Mucosa of gallbladder (tissue), 1 donor: Measurements from ENCODE around the gene CALR. TPM values are rescaled to one million over a fixed set of nuclear protein-coding genes. Genes with fewer than 3 reads are reported as not detected.

Experiments
- DNase-seq: peaks from one replicate; pipeline ENCODE4 v3.0.0-alpha.2; 2020; ENCODE audit warnings: low spot score
- total RNA-seq: library from RNA; stranded (reverse); gene quantifications from one replicate; pipeline ENCODE4 v1.2.1, GENCODE V29; 2021
- donor health status: DM: no; HTN: no; CAD: no.

CALR gene
- total RNA-seq, 1 donor from 2014 or later = 1,099 TPM

DNA sequence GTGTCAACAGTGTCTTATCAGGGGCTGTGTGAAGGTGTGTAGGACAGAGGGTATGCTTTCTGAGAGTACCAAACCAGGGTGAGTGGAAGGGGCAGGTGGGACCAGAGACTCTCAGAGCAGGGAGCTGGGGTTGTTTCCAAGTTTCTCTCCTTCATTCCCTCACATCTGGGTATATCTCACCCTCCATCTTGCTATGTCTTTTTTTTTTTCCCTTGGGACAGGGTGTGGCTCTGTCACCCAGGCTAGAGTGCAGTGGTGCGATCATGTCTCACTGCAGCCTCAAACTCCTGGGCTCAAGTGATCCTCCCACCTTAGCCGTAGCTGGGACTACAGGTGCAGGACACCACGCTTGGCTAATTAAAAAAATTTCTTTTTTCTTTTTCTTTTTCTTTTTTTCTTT, 41.6 kb downstream of the CALR start:
- DNase-seq = no peak

- DNase-seq = no peak
These were observed 44.2 kb downstream of the CALR start for GRCh38 chr19:12982648-12983047.

GRCh38 chr19:12983091-12983490, 44.7 kb downstream of the CALR start:
- DNase-seq = no peak

DNA sequence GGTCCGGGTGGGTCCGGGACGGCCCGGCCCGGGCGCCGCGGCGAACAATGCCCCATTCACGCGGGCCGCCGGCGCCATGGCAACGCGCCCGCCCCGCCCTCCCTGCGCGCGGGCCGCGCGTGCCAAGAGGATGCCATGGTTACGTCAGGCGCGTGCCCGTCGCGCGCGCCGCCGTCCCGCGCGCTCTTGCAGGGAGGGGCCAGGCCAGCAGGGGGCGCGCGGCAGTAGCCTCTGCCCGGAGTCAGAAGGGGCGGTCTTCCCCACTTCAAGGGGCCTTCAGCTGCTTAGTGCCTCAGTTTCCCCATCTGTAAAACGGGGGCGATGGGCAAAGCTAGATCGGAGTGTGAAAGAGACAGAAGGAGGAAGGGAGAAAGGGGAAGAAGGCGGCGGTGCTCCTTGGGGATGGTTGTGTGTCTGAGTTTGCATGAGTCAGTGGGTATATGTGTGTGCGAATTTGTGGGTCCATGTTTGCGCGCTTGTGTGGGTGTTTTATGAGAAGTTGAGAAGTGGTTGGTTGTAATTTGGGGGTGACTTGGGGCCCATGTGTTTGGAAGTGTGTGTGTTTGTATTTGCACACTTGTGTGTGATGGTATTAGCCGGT, 45.2 kb downstream of the CALR start:
- peak; percentile 79 for DNase-seq

DNA sequence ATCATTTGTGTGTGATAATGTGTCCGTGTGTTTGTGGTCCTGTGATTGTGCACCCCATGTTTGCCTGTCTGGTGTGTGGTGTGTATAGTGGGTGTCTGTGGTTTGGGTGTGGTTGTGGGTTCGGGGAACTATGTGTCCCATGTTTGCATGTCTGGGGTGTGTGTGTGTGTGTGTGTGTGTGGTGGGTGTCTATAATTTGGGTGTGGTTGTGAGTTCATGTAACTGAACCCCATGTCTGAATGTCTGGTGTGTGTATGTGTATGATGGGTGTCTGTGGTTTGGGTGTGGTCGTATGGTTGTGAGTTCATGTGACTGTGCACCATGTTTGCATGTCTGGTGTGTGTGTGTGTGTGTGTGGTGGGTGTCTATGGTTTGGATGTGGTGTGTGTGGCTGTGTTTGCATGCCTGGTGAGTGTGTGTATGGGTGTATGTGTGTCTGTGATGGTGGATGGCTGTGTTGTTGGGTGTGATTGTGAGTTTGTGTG, 45.8 kb downstream of the CALR start:
- DNase-seq = no peak

DNA sequence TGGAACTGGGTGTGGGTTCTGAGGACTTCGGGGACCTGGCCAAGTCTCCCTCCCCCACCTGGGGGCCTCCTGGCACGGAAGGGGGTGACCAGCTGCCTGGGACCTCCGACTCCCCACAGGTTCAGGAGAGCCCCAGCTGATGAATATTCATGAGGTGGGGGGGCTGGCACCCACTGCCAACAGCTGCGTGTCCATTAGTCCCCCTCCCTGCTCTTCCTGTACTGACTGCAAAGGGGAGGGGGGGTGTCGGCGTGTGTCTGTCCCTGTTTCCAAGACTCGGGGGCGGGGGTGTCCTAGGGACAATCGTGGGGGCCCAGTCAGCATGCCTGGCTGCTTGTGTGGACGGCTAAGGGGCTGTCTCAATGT, 46.3 kb downstream of the CALR start:
- no peak for DNase-seq

DNA sequence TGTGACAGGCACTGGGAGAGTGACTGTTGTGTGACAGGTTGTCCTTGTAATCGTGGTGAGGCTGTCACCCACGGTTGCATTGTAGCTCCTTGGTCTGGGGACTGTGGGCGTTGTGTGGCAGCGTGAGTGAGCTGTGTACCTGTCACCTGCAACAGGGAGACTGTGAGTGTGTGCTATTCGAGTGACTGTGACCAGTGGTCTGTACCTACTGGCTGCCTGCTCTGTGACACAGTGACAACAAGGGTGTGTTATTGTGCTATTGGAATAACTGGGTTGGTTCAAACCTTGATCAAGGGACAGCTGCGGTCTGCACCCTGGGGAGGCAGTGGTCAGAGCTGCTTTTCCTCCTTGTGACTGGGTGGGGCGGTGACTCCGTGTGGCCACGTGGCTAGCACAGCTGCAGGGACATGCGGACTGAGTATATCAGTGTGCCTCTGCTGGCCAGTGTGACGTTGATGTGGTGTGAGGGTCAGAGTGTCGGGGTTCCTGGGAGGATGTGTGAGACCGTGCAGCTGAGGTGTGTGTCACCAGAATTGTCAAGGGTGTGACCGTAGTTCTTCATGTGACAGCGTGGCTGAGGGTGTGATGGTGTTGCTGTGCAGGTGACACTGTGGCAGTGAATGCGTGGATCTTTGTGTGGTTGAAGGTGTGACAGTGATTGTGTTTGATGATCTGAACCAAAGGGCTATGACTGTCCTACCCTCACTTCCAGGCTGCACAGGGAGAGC, 46.8 kb downstream of the CALR start:
- peak; percentile 77 for DNase-seq

DNA sequence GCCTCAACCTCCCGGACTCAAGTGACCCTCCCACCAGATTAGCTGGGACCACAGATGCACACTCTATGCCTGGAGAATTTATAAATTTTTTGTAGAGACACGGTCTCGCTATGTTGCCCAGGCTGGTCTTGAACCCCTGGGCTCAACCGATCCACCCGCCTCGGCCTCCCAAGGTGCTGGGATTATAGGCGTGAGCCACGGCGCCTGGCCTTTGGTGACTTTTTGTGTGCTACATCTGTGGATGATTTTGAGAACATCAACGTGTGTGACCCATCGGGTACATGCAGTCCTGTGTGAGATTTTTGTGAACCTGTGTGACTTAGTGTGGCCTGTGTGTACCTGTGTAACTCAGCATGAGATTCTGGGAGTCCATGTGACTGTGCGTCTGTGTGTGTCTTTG, 48.3 kb downstream of the CALR start:
- no peak for DNase-seq

DNA sequence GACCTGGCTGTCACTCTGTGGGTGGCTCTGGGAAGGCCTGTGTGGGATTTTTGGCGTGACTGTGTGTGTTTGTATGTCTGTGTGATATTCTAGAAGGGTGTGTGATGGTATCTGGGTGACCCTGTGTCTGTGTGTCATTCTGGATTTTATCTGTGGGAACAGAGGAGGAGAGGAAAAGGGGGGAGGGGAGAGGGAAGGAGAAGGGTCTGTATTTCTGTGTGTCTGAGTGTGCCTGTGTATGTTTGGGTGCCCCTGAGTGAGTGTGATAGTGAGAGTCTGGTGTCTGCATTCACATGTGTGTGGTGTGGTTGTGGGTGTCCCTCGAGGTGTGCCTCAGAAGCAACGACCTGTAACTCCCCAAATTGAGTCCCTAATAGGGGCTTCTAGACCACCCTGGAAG, 48.8 kb downstream of the CALR start:
- DNase-seq = no peak

DNA sequence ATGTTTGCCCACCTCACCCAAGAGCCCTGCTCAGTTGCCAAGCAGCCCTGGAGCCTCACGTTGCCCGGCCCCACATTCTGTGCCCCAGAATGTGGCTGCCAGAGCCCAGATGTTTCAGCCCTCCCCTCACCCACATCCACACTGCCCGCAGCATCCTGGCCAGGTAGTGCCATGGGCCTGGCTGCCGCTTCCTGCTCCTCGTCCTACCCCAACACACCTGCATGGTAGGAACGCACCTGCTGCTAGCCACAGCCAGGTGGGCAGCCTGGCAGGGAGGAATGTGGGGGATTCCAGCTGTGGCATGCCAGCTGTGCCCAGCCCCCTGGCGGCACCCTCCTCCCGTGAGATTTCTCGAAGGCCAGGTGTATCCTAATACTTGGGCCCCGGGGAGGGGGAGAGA, 49.4 kb downstream of the CALR start:
- no peak for DNase-seq

GRCh38 chr19:12990431-12990830, 52.0 kb downstream of the CALR start:
- DNase-seq = no peak

DNA sequence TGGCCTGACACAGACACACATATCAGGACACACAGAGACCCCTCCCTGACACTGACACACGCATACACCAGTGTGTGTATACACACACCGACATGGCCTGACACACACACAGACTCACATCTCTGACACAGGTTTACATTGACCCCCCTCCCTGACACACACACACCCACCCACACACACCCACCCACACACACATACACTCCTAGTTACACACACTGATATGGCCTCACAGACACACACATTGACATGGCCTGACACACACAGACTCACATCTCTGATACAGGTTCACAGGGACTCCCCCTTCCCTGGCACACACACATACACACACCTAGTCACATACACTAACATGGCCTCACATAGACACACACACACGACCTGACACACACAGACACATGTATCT, 52.4 kb downstream of the CALR start:
- no peak for DNase-seq

GRCh38 chr19:12991296-12991695, 52.9 kb downstream of the CALR start:
- no peak for DNase-seq

- no peak for DNase-seq
These were observed 54.3 kb downstream of the CALR start for GRCh38 chr19:12992729-12993128.

- no peak for DNase-seq
These were observed 55.2 kb downstream of the CALR start for GRCh38 chr19:12993562-12993961.

Other genes with a start within 250 kb of the CALR start
- gene FBXW9, start 242.0 kb upstream of the CALR start, total RNA-seq = 8.9 TPM
- gene TNPO2, start 214.7 kb upstream of the CALR start, total RNA-seq = 65.5 TPM
- 172 TPM for gene TRIR, start 203.9 kb upstream of the CALR start, total RNA-seq
- 64.8 TPM for gene GET3, start 201.1 kb upstream of the CALR start, total RNA-seq
- gene BEST2, start 186.8 kb upstream of the CALR start, total RNA-seq = not detected
- 128 TPM for gene HOOK2, start 163.1 kb upstream of the CALR start, total RNA-seq
- 119 TPM for gene JUNB, start 147.1 kb upstream of the CALR start, total RNA-seq
- 319 TPM for gene PRDX2, start 136.8 kb upstream of the CALR start, total RNA-seq
- gene THSD8, start 136.5 kb upstream of the CALR start, total RNA-seq = 4.1 TPM
- 7.3 TPM for gene RNASEH2A, start 132.0 kb upstream of the CALR start, total RNA-seq
- gene RTBDN, start 104.0 kb upstream of the CALR start, total RNA-seq = not detected
- 0.83 TPM for gene MAST1, start 100.1 kb upstream of the CALR start, total RNA-seq
- gene DNASE2, start 57.2 kb upstream of the CALR start, total RNA-seq = 48.7 TPM
- not detected for gene KLF1, start 51.4 kb upstream of the CALR start, total RNA-seq
- 33.7 TPM for gene GCDH, start 47.4 kb upstream of the CALR start, total RNA-seq
- gene SYCE2, start 19.3 kb upstream of the CALR start, total RNA-seq = not detected
- gene FARSA, start 4.9 kb upstream of the CALR start, total RNA-seq = 54.0 TPM
- 83.0 TPM for gene RAD23A, start 7.3 kb downstream of the CALR start, total RNA-seq
- 17.6 TPM for gene GADD45GIP1, start 18.6 kb downstream of the CALR start, total RNA-seq
- gene DAND5, start 31.0 kb downstream of the CALR start, total RNA-seq = 0.26 TPM
- gene NFIX, start 56.9 kb downstream of the CALR start, total RNA-seq = 135 TPM
- 11.7 TPM for gene LYL1, start 164.2 kb downstream of the CALR start, total RNA-seq
- 35.0 TPM for gene TRMT1, start 178.1 kb downstream of the CALR start, total RNA-seq
- 72.0 TPM for gene NACC1, start 179.7 kb downstream of the CALR start, total RNA-seq
- gene STX10, start 211.8 kb downstream of the CALR start, total RNA-seq = 57.7 TPM
- gene IER2, start 211.8 kb downstream of the CALR start, total RNA-seq = 103 TPM